GM18502 (cell line): Measurements from ENCODE around the gene C1QA.

Experiments used
- ATAC-seq: cut with Tn5 transposase; IDR thresholded peaks from one replicate; pipeline ENCODE4 v1.9.1; 2021; ENCODE audit warnings: mild to moderate bottlenecking; ENCODE audit not compliant: unreplicated experiment, poor library complexity

The C1QA gene

DNA sequence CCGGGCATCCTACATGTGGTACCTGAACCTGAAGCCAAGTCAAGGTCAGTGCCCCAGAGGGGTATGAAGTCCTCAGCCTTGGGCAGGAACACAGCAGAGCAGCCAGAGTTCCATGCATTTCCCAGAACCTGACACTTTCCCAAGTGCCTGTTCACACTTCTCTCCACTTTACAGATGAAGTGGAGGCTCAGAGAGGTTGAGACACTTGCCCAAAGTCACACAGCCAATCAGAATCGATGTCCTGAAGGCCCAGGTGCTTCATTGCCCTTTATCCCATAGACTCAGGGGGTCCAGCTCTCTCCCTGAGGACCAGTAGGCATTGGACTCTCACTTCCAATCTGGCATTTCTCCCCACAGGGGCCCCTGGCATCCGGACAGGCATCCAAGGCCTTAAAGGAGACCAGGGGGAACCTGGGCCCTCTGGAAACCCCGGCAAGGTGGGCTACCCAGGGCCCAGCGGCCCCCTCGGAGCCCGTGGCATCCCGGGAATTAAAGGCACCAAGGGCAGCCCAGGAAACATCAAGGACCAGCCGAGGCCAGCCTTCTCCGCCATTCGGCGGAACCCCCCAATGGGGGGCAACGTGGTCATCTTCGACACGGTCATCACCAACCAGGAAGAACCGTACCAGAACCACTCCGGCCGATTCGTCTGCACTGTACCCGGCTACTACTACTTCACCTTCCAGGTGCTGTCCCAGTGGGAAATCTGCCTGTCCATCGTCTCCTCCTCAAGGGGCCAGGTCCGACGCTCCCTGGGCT, 2.2 kb downstream of the C1QA start:
- ATAC-seq, result no peak

DNA sequence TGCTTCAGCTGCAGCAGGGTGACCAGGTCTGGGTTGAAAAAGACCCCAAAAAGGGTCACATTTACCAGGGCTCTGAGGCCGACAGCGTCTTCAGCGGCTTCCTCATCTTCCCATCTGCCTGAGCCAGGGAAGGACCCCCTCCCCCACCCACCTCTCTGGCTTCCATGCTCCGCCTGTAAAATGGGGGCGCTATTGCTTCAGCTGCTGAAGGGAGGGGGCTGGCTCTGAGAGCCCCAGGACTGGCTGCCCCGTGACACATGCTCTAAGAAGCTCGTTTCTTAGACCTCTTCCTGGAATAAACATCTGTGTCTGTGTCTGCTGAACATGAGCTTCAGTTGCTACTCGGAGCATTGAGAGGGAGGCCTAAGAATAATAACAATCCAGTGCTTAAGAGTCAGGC, 2.9 kb downstream of the C1QA start:
- no peak for ATAC-seq

DNA sequence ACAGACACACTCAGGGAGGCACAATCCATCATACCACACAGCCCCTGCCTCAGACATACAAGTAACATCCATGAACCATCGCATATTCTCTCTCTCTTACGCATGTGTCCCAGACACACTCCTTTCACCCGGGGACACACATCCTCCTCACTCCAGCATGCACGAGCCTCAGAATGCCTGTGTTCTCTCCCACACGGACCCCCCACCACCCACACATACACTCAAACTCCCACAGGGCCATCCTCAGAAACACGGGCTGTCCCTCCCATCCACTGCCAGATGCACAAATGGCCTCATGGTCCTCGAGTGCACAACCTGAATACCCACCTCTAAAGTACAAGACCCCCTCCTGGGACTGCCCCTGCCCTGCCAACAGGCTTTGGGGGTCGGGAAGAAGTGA, 4.8 kb downstream of the C1QA start:
- ATAC-seq, result no peak

DNA sequence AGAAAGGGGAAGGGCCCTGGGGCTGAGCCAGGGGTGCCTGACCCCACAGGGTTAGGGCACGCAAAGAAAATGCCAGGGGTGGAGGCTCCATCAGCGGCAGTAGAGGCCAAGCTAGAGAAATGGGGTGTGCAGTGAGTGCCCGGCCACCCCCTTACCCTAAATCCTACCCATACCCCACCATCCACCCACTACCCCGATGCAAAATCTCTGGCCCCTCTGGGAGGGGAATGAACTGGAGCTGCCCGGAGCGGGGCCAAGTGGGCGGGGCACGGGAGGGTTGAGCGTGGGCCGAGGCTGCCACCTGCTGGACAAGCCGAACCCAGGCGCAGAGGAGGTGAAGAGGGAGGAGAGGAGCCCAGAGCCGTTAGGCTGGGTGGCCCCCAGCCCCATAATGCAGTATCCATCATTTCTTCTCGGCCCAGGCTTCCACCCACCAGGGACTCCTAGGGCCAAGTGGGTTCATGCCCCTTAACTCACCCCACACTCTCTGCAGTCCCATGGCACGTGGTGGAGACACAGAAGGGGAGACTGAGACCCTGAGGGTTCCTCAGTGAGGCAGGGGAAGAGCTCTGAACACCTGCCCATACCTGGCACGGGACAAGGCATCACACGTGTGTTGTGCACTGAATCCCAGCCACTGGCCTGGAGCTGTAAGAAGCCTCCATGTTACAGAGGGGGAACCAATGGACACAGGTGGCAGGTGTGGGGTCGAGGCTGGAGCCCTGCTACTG, 5.6 kb downstream of the C1QA start:
- no peak for ATAC-seq

GRCh38 chr1:22643381-22643780, 7.0 kb downstream of the C1QA start, which contains the start of gene C1QC:
Gene C1QC (plus strand): TSS chr1:22643633. CDS start chr1:22644024, 391 bp downstream.
- ATAC-seq, result no peak

GRCh38 chr1:22643928-22644327, 7.5 kb downstream of the C1QA start:
- no peak for ATAC-seq

GRCh38 chr1:22645931-22646330, 9.5 kb downstream of the C1QA start:
- ATAC-seq, result no peak

DNA sequence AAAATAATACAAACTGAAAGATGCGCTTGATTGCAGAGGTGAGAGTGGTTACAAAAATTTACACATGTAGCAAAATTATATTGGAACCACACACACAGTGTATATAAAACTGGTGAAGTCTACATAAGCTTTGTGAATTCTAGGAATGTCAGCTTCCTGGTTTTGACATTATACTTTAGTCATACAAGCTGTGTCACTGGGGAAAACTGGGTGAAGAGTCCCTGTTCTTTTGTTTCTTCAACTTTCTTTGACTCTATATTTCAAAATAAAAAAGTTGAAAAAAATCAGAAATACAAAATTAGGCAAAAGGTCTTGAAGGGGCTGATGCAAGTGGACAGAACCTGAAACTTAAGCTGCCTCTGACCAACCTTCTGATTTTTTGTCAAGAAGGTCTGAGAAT, 10.0 kb downstream of the C1QA start:
- ATAC-seq, result no peak

DNA sequence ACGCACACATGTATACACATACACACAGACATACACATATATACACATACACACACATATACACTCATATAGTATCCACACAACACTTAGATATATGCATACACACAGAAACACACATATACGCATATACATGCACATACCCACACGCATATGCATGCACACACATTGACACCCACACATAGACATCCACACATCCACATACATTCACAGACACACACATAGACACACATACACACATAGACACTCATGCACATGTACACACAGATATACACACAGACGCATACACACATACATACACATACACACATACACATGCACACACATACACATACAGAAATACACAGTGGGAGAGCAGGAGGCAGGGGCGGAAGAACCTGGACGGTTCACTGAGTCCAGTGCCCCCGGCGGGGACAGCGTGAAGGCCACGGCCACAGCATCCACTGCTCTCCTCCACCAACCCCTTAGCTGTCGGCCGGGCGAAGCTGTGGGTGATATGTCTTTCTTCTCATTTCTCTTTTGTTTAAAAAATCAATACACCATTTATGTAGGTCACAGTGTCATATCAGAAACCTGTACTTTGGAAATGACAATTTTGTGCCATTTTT, 13.8 kb downstream of the C1QA start:
- ATAC-seq, result no peak

GRCh38 chr1:22651941-22652856, 15.8 kb downstream of the C1QA start:
- ATAC-seq, result no peak

DNA sequence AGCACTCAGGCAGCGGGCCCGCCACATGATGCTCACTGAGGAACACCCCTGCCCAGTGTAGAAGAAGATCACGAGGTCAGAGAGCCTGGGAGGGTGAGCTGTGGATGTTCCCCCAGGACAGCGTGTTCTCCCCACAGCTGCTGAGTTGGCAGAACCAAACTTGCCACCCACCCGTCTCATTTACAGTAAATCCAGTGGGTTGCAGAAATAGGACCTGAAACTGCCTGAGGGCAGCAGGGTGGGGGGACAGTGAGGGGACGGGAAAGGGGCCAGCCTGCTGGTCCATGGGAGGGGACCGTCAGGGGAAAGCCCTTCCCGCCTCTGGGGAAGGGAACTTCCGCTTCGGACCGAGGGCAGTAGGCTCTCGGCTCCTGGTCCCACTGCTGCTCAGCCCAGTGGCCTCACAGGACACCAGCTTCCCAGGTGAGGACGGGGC, 16.5 kb downstream of the C1QA start, which contains the start of gene C1QB:
Gene C1QB, plus strand, starts transcription at position 356 of the 436 bp plus-strand sequence. CDS start 6,227 bp downstream, outside the sequence.
- no peak for ATAC-seq

DNA sequence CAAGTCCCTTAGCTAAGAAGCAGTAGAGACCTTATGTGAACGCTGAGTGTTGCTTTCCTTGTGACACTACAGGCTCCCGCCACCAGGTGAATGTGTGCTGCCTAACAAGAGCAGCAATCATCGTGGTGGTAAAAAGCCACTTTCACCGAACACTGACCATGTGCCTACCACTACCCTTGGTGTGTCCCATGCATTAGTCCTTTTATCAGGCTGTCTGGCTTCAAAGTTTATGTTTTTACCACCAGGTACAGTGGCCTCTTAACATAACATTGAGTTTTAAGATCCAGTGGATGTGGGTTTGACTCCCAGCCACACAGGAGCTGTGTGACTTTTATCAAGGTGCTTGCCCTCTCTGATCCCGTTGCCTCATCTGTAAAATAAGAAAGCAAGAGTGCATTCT, 18.3 kb downstream of the C1QA start:
- ATAC-seq, result no peak

GRCh38 chr1:22658385-22659163, 22.1 kb downstream of the C1QA start:
- ATAC-seq, result no peak

DNA sequence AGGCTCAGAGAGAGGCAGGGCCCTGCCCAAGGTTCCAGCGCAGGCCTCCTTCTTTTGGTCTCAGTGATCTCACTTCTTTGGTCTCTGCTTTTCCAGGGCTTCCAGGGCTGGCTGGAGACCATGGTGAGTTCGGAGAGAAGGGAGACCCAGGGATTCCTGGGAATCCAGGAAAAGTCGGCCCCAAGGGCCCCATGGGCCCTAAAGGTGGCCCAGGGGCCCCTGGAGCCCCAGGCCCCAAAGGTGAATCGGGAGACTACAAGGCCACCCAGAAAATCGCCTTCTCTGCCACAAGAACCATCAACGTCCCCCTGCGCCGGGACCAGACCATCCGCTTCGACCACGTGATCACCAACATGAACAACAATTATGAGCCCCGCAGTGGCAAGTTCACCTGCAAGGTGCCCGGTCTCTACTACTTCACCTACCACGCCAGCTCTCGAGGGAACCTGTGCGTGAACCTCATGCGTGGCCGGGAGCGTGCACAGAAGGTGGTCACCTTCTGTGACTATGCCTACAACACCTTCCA, 24.4 kb downstream of the C1QA start:
- no peak for ATAC-seq

DNA sequence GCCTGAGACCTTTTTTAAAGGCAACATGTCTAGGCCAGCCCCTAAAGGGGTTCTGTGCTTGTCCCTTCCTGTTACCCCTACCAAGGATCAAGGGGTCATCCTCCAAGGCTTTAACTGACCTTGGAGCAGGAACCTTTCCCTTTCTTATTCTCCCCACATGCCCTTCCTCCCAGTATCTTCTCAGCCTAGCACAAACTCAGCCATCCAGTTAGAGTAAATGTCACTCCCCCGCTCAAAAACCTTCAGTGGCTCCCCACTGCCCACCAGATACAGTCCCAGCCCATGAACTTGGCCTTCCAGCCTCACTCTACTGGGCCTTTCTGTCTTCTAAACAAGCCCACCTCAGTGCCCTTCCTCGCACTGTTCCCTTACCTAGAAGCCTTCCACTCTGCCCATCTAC, 25.5 kb downstream of the C1QA start:
- ATAC-seq, result no peak

- no peak for ATAC-seq
Measured at GRCh38 chr1:22662318-22662717, 25.9 kb downstream of the C1QA start.

DNA sequence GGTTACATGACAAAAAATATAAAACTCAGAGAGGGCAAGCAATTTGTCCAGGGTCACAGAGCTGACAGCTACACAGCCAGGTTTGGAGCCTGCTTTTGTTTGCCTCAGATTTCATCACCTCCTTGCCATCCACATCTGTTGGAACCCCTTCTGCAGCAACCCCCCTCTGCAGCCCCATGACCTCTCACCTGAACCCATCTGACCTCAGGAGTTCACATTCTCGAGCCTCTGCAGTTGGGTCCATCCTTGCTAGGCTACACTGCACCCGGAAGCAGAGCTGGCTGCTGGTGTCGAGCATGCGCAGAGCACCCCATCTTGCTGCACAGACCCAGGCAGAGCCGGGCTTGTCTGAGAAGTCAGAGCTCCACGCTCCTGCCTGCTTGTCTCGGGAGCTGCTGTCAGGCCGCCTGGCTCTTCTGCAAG, 26.6 kb downstream of the C1QA start:
- ATAC-seq, result no peak

DNA sequence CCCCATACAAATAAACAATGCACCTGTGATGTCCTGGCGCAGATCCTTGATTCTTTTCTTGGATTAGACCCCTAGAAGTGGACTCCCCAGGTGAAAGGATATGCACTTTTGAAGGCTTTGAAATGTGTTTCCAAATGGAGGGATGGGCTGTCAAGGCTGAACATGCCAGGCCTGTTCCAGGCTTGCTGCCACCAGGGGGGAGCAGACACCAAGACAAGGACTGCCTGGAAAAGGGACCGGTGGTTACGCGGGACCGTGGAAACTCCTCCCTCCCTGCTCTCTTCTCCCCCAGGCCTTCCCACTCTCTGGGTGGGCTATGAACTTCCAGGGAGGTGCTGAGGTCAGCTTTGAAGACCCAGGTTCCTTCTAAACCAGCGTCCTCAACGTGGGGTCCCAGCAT, 29.3 kb downstream of the C1QA start:
- no peak for ATAC-seq

- ATAC-seq, result no peak
Measured at GRCh38 chr1:22666412-22666811, 30.0 kb downstream of the C1QA start.
